ENCODE data around the gene SECISBP2L. TPM values are rescaled to one million over a fixed set of nuclear protein-coding genes. Genes with fewer than 3 reads are reported as not detected.

Gene SECISBP2L
- total RNA-seq, 1 donor from 2014 or later: 44.0 TPM

DNA sequence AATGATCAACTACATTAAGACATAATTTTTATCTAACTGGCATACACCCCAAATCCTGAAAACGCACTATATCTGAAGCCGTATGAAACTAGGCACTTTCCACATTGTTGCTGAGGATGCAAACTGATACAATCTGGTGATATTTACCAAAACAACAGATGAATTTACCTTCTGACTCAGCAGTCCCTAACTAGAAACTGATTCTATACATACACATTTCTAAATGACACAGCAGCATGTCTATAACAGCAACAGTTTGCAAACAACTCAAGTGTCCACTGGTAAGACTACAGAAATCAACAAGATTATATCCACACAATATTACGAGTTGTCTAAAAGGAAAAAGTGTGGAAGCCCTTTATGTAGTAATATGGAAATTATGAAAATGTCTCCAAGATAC lies 22.9 kb downstream of the SECISBP2L start:
- no peak overlapping the region for H2AFZ ChIP-seq (replicated peaks)
- no peak overlapping the region for H3K9ac ChIP-seq
- H4K20me1 ChIP-seq (ENCODE audit: low read depth): peaks cover 3% of the 10 kb centered on the region
- H3K36me3 Mint-ChIP-seq: peaks cover 35% of the 10 kb centered on the region
- H3K36me3 ChIP-seq: no peaks in the 10 kb centered on the region
- DNase-seq (ENCODE audit: low spot score): no peak
- no peaks in the 10 kb centered on the region for H3K27me3 ChIP-seq
- peaks cover 2% of the 10 kb centered on the region for H3K27me3 Mint-ChIP-seq (ENCODE audit: insufficient read depth, low read depth)
- no peak overlapping the region for H3K27ac Mint-ChIP-seq
- no peaks in the 10 kb centered on the region for H3F3A ChIP-seq (ENCODE audit: low read depth)
- H3K4me1 ChIP-seq: no peaks in the 10 kb centered on the region
- H3K4me2 ChIP-seq: no peak overlapping the region
- H3K9me3 Mint-ChIP-seq: no peaks in the 10 kb centered on the region
- H3K9me3 ChIP-seq (ENCODE audit: low read depth): no peaks in the 10 kb centered on the region
- H3K79me2 ChIP-seq (ENCODE audit: low read depth): no peaks in the 10 kb centered on the region
- no peak overlapping the region for H3K4me3 Mint-ChIP-seq
- no peak overlapping the region for H3K4me3 ChIP-seq
- no peaks in the 10 kb centered on the region for H3K4me1 Mint-ChIP-seq
- no peak overlapping the region for H3K27ac ChIP-seq
- TF ChIP-seq EZH2phosphoT487 (IDR thresholded peaks at IDR 0.05) (no peak), EZH2 (IDR thresholded peaks at IDR 0.05) (no peak), CTCF (IDR thresholded peaks at IDR 0.05) (no peak)

DNA sequence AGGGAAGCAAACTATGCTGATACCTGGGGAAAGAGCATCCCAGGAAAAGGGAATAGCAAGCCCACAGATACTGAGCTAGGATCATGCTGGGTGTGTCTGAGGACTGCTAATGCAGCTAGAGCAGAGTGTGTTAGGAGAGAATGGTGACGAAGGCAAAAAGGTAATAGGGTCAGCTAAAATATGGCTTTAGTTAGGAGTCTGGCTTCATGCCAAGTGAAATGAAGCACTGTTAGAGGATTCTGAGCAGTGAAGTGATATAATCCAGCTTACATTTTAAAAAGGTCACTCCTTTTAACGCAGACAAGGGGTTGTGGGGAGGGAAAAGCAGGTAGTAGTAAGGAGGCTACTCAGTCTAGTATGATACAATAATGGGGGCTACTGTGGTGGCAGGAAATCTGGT lies 30.4 kb downstream of the SECISBP2L start:
- Mint-ChIP-seq H3K4me3 (no peak overlapping the region), H3K4me1 (no peaks in the 10 kb centered on the region), H3K9me3 (no peaks in the 10 kb centered on the region), H3K36me3 (peaks cover 30% of the 10 kb centered on the region), H3K27ac (no peak overlapping the region), H3K27me3 (ENCODE audit: insufficient read depth, low read depth) (no peaks in the 10 kb centered on the region)
- H3K9me3 ChIP-seq (ENCODE audit: low read depth): no peaks in the 10 kb centered on the region
- H3K36me3 ChIP-seq: peaks cover 3% of the 10 kb centered on the region
- no peak for DNase-seq (ENCODE audit: low spot score)
- peaks cover 3% of the 10 kb centered on the region for H4K20me1 ChIP-seq (ENCODE audit: low read depth)
- no peak overlapping the region for H3K9ac ChIP-seq
- no peak overlapping the region for H3K4me3 ChIP-seq
- TF ChIP-seq EZH2phosphoT487 (IDR thresholded peaks at IDR 0.05): no peak
- TF ChIP-seq CTCF (IDR thresholded peaks at IDR 0.05): no peak
- TF ChIP-seq EZH2 (IDR thresholded peaks at IDR 0.05): no peak
- H3F3A ChIP-seq (ENCODE audit: low read depth): no peaks in the 10 kb centered on the region
- no peak overlapping the region for H2AFZ ChIP-seq (replicated peaks)
- H3K4me2 ChIP-seq: no peak overlapping the region
- no peaks in the 10 kb centered on the region for H3K79me2 ChIP-seq (ENCODE audit: low read depth)
- H3K27me3 ChIP-seq: no peaks in the 10 kb centered on the region
- no peaks in the 10 kb centered on the region for H3K4me1 ChIP-seq
- no peak overlapping the region for H3K27ac ChIP-seq

- Mint-ChIP-seq H3K27me3 (ENCODE audit: insufficient read depth, low read depth) (no peaks in the 10 kb centered on the region), H3K27ac (no peak overlapping the region), H3K36me3 (peaks cover 29% of the 10 kb centered on the region), H3K4me1 (no peaks in the 10 kb centered on the region), H3K4me3 (no peak overlapping the region), H3K9me3 (peaks cover 10% of the 10 kb centered on the region)
- Histone ChIP-seq H4K20me1 (ENCODE audit: low read depth) (no peaks in the 10 kb centered on the region), H3F3A (ENCODE audit: low read depth) (no peaks in the 10 kb centered on the region), H3K79me2 (ENCODE audit: low read depth) (no peaks in the 10 kb centered on the region), H3K4me2 (no peak overlapping the region), H3K9me3 (ENCODE audit: low read depth) (no peaks in the 10 kb centered on the region), H3K27me3 (no peaks in the 10 kb centered on the region), H3K4me3 (no peak overlapping the region), H3K27ac (no peak overlapping the region), H3K9ac (no peak overlapping the region), H2AFZ (replicated peaks) (no peak overlapping the region), H3K36me3 (peaks cover 10% of the 10 kb centered on the region), H3K4me1 (no peaks in the 10 kb centered on the region)
- no peak for DNase-seq (ENCODE audit: low spot score)
- TF ChIP-seq EZH2phosphoT487 (IDR thresholded peaks at IDR 0.05) (no peak), EZH2 (IDR thresholded peaks at IDR 0.05) (no peak), CTCF (IDR thresholded peaks at IDR 0.05) (no peak)
Observed at GRCh38 chr15:48999314-48999713, 46.9 kb downstream of the SECISBP2L start.

Data from neural progenitor cell (in vitro differentiated cells).